SU-DHL-6 (cell line): Measurements from ENCODE around the gene MYLK2.

Experiments
- CTCF ChIP-seq: fragments of 200-600 bp; sonication (generic); IDR thresholded peaks from one replicate; pipeline ENCODE4 v1.5.1; 2017; ENCODE audit warnings: antibody characterized with exemption, mild to moderate bottlenecking, low read length, moderate library complexity; ENCODE audit not compliant: insufficient read depth, poor library complexity, severe bottlenecking
- EZH2phosphoT487 ChIP-seq: fragments of 200-600 bp; sonication (generic), shearing (Covaris generic); conservative IDR thresholded peaks from 2 replicates; pipeline ENCODE4 v1.6.1; 2018; ENCODE audit warnings: mild to moderate bottlenecking, antibody characterized with exemption, low read length, moderate library complexity, mixed read lengths

- TF ChIP-seq CTCF = no peak
- no peak for TF ChIP-seq EZH2phosphoT487
Measured at GRCh38 chr20:31801508-31801907, 17.6 kb upstream of the MYLK2 start.
